Lower leg skin (tissue), 3 donors: ENCODE data around the gene DLGAP1.

Experiments used
- POLR2A ChIP-seq, 2 donors: fragments of 450-650 bp; IDR thresholded peaks; one replicate each; pipeline ENCODE4 v1.6.1; 2016 to 2017; ENCODE audit warnings: antibody characterized with exemption in 2 of 2, mild to moderate bottlenecking in 1 of 2, moderate library complexity in 1 of 2
- TF ChIP-seq, protein P1 (sequence below), 3 donors: fragments of 450-650 bp; IDR thresholded peaks; one replicate each; pipeline ENCODE4 v1.5.1; 2016; ENCODE audit warnings: antibody characterized with exemption in 3 of 3, mild to moderate bottlenecking in 3 of 3, moderate library complexity in 2 of 3

DNA sequence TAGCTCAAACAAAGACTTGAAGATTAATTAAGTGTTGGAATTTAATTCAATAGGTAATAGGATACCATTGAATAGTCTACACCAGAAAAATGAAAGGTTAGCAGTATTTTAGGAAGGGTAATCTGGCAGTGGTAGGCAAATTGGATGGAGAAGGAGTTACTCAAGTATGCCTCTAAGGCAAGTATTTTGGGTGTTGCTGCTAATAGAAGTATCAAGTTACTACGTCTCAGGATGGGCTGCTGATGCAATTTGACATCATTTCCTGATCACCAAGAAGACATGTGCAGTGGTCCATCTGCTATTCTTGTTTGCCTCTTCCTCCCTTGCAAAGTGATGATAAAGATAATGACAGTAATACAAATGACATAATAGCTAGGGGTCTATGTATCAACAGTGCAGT is 519.8 kb downstream of the DLGAP1 start:
- TF ChIP-seq, protein P1, sequence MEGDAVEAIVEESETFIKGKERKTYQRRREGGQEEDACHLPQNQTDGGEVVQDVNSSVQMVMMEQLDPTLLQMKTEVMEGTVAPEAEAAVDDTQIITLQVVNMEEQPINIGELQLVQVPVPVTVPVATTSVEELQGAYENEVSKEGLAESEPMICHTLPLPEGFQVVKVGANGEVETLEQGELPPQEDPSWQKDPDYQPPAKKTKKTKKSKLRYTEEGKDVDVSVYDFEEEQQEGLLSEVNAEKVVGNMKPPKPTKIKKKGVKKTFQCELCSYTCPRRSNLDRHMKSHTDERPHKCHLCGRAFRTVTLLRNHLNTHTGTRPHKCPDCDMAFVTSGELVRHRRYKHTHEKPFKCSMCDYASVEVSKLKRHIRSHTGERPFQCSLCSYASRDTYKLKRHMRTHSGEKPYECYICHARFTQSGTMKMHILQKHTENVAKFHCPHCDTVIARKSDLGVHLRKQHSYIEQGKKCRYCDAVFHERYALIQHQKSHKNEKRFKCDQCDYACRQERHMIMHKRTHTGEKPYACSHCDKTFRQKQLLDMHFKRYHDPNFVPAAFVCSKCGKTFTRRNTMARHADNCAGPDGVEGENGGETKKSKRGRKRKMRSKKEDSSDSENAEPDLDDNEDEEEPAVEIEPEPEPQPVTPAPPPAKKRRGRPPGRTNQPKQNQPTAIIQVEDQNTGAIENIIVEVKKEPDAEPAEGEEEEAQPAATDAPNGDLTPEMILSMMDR (IDR thresholded peaks at IDR 0.05): no peak
- no peak for TF ChIP-seq POLR2A (IDR thresholded peaks at IDR 0.05)
